ENCODE measurements around the gene CCDC89.

CCDC89 gene

DNA sequence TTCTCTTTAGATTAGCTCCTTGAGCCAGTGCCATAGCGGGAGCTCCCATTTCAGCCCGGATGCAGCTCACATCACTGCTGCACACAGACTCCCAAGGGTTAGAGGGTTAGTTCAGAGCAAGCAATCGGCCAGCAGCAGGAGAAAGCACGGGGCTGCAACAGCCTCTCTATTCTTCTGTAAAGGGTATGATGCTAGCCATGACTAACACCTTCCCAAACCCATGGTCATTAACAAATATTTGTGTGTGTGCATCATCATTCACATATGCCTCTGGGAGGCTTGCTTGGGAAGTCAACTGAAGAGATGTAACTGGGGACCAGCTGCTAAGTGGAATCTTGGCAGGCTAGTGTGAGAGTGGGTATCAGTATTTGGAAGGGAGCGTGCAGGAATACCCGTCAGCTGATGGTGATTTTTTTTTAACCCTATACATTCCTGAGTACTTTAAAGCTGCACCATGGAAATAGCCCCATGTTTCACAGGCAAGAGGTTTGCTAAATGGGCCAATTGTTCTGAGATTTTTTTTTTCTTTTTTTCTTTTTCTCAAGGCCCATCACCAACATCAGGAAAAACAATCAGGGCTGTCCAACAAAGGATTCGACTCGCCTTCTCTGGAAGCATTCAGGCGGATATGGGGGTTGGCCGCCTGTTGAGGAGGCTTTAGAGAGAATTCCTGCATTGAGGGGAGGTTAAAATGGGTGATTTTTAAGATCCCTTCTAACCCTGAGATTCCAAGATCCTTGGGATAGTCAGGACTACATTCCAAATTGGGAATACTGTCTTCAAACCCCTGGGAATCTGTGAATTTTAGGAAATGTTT is 33.2 kb upstream of the CCDC89 start:
- TF ChIP-seq, protein P1, sequence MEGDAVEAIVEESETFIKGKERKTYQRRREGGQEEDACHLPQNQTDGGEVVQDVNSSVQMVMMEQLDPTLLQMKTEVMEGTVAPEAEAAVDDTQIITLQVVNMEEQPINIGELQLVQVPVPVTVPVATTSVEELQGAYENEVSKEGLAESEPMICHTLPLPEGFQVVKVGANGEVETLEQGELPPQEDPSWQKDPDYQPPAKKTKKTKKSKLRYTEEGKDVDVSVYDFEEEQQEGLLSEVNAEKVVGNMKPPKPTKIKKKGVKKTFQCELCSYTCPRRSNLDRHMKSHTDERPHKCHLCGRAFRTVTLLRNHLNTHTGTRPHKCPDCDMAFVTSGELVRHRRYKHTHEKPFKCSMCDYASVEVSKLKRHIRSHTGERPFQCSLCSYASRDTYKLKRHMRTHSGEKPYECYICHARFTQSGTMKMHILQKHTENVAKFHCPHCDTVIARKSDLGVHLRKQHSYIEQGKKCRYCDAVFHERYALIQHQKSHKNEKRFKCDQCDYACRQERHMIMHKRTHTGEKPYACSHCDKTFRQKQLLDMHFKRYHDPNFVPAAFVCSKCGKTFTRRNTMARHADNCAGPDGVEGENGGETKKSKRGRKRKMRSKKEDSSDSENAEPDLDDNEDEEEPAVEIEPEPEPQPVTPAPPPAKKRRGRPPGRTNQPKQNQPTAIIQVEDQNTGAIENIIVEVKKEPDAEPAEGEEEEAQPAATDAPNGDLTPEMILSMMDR (IDR thresholded peaks at IDR 0.05; ENCODE audit: extremely low read depth, missing control alignments): no peak
- DNase-seq (ENCODE audit: low spot score): no peak

GRCh38 chr11:85718126-85718943 is 32.3 kb upstream of the CCDC89 start:
- DNase-seq (ENCODE audit: low spot score): no peak
- TF ChIP-seq, protein P1 (IDR thresholded peaks at IDR 0.05; ENCODE audit: extremely low read depth, missing control alignments): no peak

GRCh38 chr11:85717429-85717828 is 31.4 kb upstream of the CCDC89 start:
- DNase-seq (ENCODE audit: low spot score): no peak
- TF ChIP-seq, protein P1 (IDR thresholded peaks at IDR 0.05; ENCODE audit: extremely low read depth, missing control alignments): no peak

DNA sequence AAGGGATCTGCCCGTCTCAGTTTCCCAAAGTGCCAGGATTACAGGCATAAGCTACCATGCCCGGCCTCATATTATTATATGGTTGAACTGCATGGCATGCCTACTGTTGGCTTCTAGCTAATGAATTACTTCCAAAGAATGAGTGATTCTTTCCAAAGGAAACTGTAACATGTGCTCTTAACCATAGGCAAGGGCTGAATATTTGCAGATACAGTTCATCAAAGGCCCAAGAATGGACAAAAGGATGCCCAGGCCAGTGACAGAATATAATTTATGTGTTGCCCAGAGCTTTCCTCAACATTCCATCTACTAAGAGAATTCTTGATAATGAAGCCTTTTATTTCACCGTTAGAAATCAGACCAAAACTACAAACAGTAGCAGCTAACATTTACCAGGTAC is 27.0 kb upstream of the CCDC89 start:
- TF ChIP-seq, protein P1 (IDR thresholded peaks at IDR 0.05; ENCODE audit: extremely low read depth, missing control alignments): no peak
- no peak for DNase-seq (ENCODE audit: low spot score)

- TF ChIP-seq, protein P1 (IDR thresholded peaks at IDR 0.05; ENCODE audit: extremely low read depth, missing control alignments): no peak
- no peak for DNase-seq (ENCODE audit: low spot score)
Observed at GRCh38 chr11:85710917-85711316, 24.9 kb upstream of the CCDC89 start.

GRCh38 chr11:85709941-85710702 is 24.1 kb upstream of the CCDC89 start:
- DNase-seq (ENCODE audit: low spot score): no peak
- TF ChIP-seq, protein P1 (IDR thresholded peaks at IDR 0.05; ENCODE audit: extremely low read depth, missing control alignments): no peak

All from GM20000 (cell line).